SK-N-SH (cell line): ENCODE results near the gene ACSBG1. TPM values are rescaled to one million over a fixed set of nuclear protein-coding genes. Genes with fewer than 3 reads are reported as not detected.

Source experiments
- CTCF ChIA-PET: fragments of 300-600, 350-600 bp; formaldehyde crosslinking; extraction: SDS; loops from one replicate; lab custom pipeline; 2021; lab: Yijun Ruan, JAX
- POLR2A ChIA-PET: fragments of 350-600 bp; sonication (Branson Sonifier 250); formaldehyde crosslinking; extraction: SDS; loops from one replicate; lab custom pipeline; 2020; ENCODE audit warnings: antibody characterized with exemption, inconsistent platforms; lab: Yijun Ruan, JAX
- DNase-seq: peaks from one replicate; pipeline ENCODE4 v3.0.0; 2012
- H2AFZ ChIP-seq: fragments of 200-600 bp; sonication (generic); 2 replicates; pipeline ENCODE4 v1.8.1; 2016; ENCODE audit warnings: antibody characterized with exemption, mild to moderate bottlenecking, low read depth
- H3F3A ChIP-seq: fragments of 200-600 bp; sonication (generic); replicated peaks from 2 replicates; pipeline ENCODE3; 2016; ENCODE audit warnings: antibody characterized with exemption, mild to moderate bottlenecking; ENCODE audit not compliant: insufficient read depth
- H3K27ac ChIP-seq, 2 experiments: fragments of 200-500 bp in 1 of 2; fragments of 200-600 bp in 1 of 2; sonication (Bioruptor generic) in 1 of 2; sonication (generic), shearing (Covaris generic) in 1 of 2; 2 replicates each; pipeline versions ENCODE4 v1.5.1 to v1.6.1; 2014 to 2016; ENCODE audit warnings: low read depth in 2 of 2, inconsistent platforms in 1 of 2, low read length in 1 of 2, mild to moderate bottlenecking in 1 of 2, mixed read lengths in 1 of 2
- H3K27me3 ChIP-seq: fragments of 200-600 bp; sonication (generic), shearing (Covaris generic); 2 replicates; pipeline ENCODE4 v1.6.1; 2016; ENCODE audit warnings: mixed run types; ENCODE audit not compliant: insufficient read depth
- H3K36me3 ChIP-seq, 2 experiments: fragments of 200-500 bp in 1 of 2; fragments of 200-600 bp in 1 of 2; sonication (Bioruptor generic) in 1 of 2; sonication (generic) in 1 of 2; replicated peaks in 1 of 2; 2 replicates each; pipeline versions ENCODE3 to v1.5.1; 2014 to 2016; ENCODE audit warnings: low read length in 1 of 2, mild to moderate bottlenecking in 1 of 2; ENCODE audit not compliant: insufficient read depth in 2 of 2, control insufficient read depth in 1 of 2
- H3K4me1 ChIP-seq, 2 experiments: fragments of 200-500 bp in 1 of 2; fragments of 200-600 bp in 1 of 2; sonication (Bioruptor generic) in 1 of 2; sonication (generic), shearing (Covaris generic) in 1 of 2; 2 replicates each; pipeline versions ENCODE4 v1.5.1 to v1.6.1; 2014 to 2016; ENCODE audit warnings: low read depth in 1 of 2, low read length in 1 of 2, mixed run types in 1 of 2; ENCODE audit not compliant: insufficient read depth in 2 of 2, control insufficient read depth in 1 of 2
- H3K4me2 ChIP-seq: fragments of 200-600 bp; sonication (generic), shearing (Covaris generic); 2 replicates; pipeline ENCODE4 v1.6.1; 2017; ENCODE audit warnings: mixed run types
- H3K4me3 ChIP-seq, 2 experiments: fragments of 200-500 bp in 1 of 2; fragments of 200-600 bp in 1 of 2; sonication (Bioruptor generic) in 1 of 2; sonication (generic), shearing (Covaris generic) in 1 of 2; 2 replicates each; pipeline versions ENCODE4 v1.5.1 to v1.8.1; 2014 to 2016; ENCODE audit warnings: low read depth in 2 of 2, inconsistent platforms in 1 of 2, low read length in 1 of 2, mild to moderate bottlenecking in 1 of 2, mixed read lengths in 1 of 2, moderate library complexity in 1 of 2
- H3K79me2 ChIP-seq: fragments of 200-600 bp; sonication (generic); 2 replicates; pipeline ENCODE4 v1.8.1; 2017; ENCODE audit warnings: mild to moderate bottlenecking; ENCODE audit not compliant: insufficient read depth
- H3K9ac ChIP-seq: fragments of 200-600 bp; sonication (generic); 2 replicates; pipeline ENCODE4 v1.6.1; 2017; ENCODE audit warnings: mixed run types
- H3K9me2 ChIP-seq: fragments of 200-600 bp; sonication (generic); 2 replicates; pipeline ENCODE4 v1.6.1; 2017; ENCODE audit warnings: mixed run types
- H3K9me3 ChIP-seq: fragments of 200-600 bp; sonication (generic); 2 replicates; pipeline ENCODE4 v1.6.1; 2017; ENCODE audit warnings: mixed run types, mild to moderate bottlenecking, moderate library complexity
- H4K20me1 ChIP-seq: fragments of 200-600 bp; sonication (generic); 2 replicates; pipeline ENCODE4 v1.6.1; 2017; ENCODE audit warnings: mild to moderate bottlenecking, mixed run types; ENCODE audit not compliant: insufficient read depth
- CHD2 ChIP-seq: fragments of 150-350 bp; IDR thresholded peaks from 2 replicates; pipeline ENCODE4 v1.6.1; 2018; ENCODE audit warnings: low read length; ENCODE audit not compliant: partially characterized antibody
- ELF1 ChIP-seq: IDR thresholded peaks from 2 replicates; pipeline ENCODE4 v1.4.0; 2012
- EP300 ChIP-seq, 2 experiments: IDR thresholded peaks; 2 replicates each; pipeline versions ENCODE4 v1.4.0 to v1.6.1; 2012; ENCODE audit warnings: borderline replicate concordance in 1 of 2, low read depth in 1 of 2, low read length in 1 of 2
- JUND ChIP-seq: IDR thresholded peaks from 2 replicates; pipeline ENCODE4 v1.4.0; 2012
- MEF2A ChIP-seq: IDR thresholded peaks from 2 replicates; pipeline ENCODE4 v1.4.0; 2012; ENCODE audit warnings: low read depth, borderline replicate concordance
- MXI1 ChIP-seq: IDR thresholded peaks from 2 replicates; pipeline ENCODE4 v1.6.1; 2012; ENCODE audit warnings: mild to moderate bottlenecking, low read depth, low read length, improper control_type of control experiment
- NFIC ChIP-seq: IDR thresholded peaks from 2 replicates; pipeline ENCODE4 v1.4.0; 2012; ENCODE audit warnings: borderline replicate concordance
- RCOR1 ChIP-seq: fragments of 150-350 bp; IDR thresholded peaks from 2 replicates; pipeline ENCODE4 v1.6.1; 2017; ENCODE audit warnings: antibody characterized with exemption, low read length
- REST ChIP-seq: IDR thresholded peaks from 2 replicates; pipeline ENCODE4 v1.6.1; 2012; ENCODE audit warnings: mild to moderate bottlenecking, low read depth, low read length, moderate library complexity
- SIN3A ChIP-seq: IDR thresholded peaks from 2 replicates; pipeline ENCODE4 v1.6.1; 2012; ENCODE audit warnings: low read depth, mild to moderate bottlenecking, low read length, moderate library complexity, borderline replicate concordance
- TCF12 ChIP-seq: IDR thresholded peaks from 2 replicates; pipeline ENCODE4 v1.4.0; 2012
- TEAD4 ChIP-seq: IDR thresholded peaks from 2 replicates; pipeline ENCODE4 v1.4.0; 2012; ENCODE audit warnings: mild to moderate bottlenecking, borderline replicate concordance; ENCODE audit not compliant: insufficient read depth
- USF2 ChIP-seq: fragments of 150-350 bp; IDR thresholded peaks from 2 replicates; pipeline ENCODE4 v1.6.1; 2017; ENCODE audit warnings: antibody characterized with exemption, low read length, low read depth, borderline replicate concordance
- YY1 ChIP-seq: IDR thresholded peaks from 2 replicates; pipeline ENCODE4 v1.4.0; 2012; ENCODE audit warnings: low read depth, mild to moderate bottlenecking
- WGBS: methylation state at CpG from one replicate; pipeline ENCODE4 v1.1.6; 2017; ENCODE audit warnings: low lambda C conversion rate; 5-methylcytosine and 5-hydroxymethylcytosine counted together
- polyA plus RNA-seq, 3 experiments: library from polyadenylated mRNA; depleted of rRNA; stranded (reverse); fragments of >200 nt; gene quantifications; 2 replicates each; pipeline ENCODE4 v1.2.3, GENCODE V29; 2012
- TF ChIP-seq, protein P1 (sequence below): IDR thresholded peaks from 2 replicates; pipeline ENCODE4 v1.4.0; 2012; ENCODE audit warnings: low read depth
- TF ChIP-seq, protein P2 (sequence below): fragments of 150-350 bp; IDR thresholded peaks from 2 replicates; pipeline ENCODE4 v1.6.1; 2016; ENCODE audit warnings: mild to moderate bottlenecking, low read depth, low read length

ACSBG1 gene
- polyA plus RNA-seq, 1 of the 3 experiments (the other 2 are of a cell fraction), result under 0.01 TPM

DNA sequence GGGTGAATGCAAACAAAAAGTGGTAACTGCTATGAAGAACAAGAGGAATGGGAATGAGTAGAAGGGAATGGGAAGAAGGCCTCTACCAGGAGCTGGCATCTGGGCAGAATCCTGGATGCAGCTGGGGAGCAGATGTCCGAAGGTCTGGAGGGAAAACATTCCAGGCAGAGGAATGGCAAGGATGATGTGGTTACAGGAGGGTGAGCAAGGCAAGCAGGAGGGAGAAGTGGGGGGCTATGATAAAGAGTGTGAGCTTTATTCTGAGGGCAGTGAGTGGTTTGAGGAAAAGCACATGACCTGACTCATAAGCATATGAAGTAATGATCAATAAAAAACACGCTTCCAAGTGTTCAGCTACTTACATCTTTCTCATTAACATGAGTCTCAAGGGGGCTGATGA is 48.0 kb upstream of the ACSBG1 start:
- Histone ChIP-seq H3K27me3 (no peaks in the 10 kb centered on the region), H3K9me2 (no peaks in the 10 kb centered on the region), H3K9ac (no peak overlapping the region), H3K4me1 (peaks cover 0 to 12% of the 10 kb centered on the region in 2 experiments; a peak in 1 of 4 replicates), H3K36me3 (peaks cover 41 to 53% of the 10 kb centered on the region in 2 experiments), H3K27ac (no peak overlapping the region), H3F3A (peaks cover 21% of the 10 kb centered on the region), H4K20me1 (no peaks in the 10 kb centered on the region), H3K4me2 (no peak overlapping the region), H3K79me2 (no peaks in the 10 kb centered on the region), H2AFZ (no peak overlapping the region), H3K4me3 (no peak overlapping the region), H3K9me3 (no peaks in the 10 kb centered on the region)
- no peak for DNase-seq
- CTCF ChIA-PET, result interaction anchor here (1.2 to 2.5 kb wide), 6 partner anchors 9 to 323 kb away, joined by 3 to 10 read pairs (median 3); no protein-coding TSS in a partner anchor
- POLR2A ChIA-PET, result no interaction called here
- peak; percentile 73; the same call in 1 of the 2 replicates for TF ChIP-seq TCF12
- TF ChIP-seq CHD2, result no peak
- no peak for TF ChIP-seq YY1
- no peak for TF ChIP-seq ELF1
- TF ChIP-seq, protein P1, sequence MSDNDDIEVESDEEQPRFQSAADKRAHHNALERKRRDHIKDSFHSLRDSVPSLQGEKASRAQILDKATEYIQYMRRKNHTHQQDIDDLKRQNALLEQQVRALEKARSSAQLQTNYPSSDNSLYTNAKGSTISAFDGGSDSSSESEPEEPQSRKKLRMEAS, result no peak
- TF ChIP-seq NFIC, result no peak
- TF ChIP-seq REST, result no peak
- WGBS, result 90% methylated on average over 2 of the region's 2 CpGs

- Histone ChIP-seq H3K27ac (peak overlapping the region in 1 of 2 experiments; percentile 56; a peak in 2 of 4 replicates), H3K9me3 (no peaks in the 10 kb centered on the region), H4K20me1 (no peaks in the 10 kb centered on the region), H3F3A (peaks cover 21% of the 10 kb centered on the region), H2AFZ (no peak overlapping the region), H3K36me3 (peaks cover 28 to 34% of the 10 kb centered on the region in 2 experiments), H3K79me2 (no peaks in the 10 kb centered on the region), H3K4me1 (peaks cover 6 to 12% of the 10 kb centered on the region in 2 experiments; a peak in 2 of 4 replicates), H3K4me2 (peak overlapping the region; percentile 17; the same call in 1 of the 2 replicates), H3K9ac (no peak overlapping the region), H3K27me3 (no peaks in the 10 kb centered on the region), H3K9me2 (no peaks in the 10 kb centered on the region), H3K4me3 (no peak overlapping the region)
- ChIA-PET CTCF (interaction anchor here (0.6 to 1.6 kb wide), 3 partner anchors 102 to 172 kb away, joined by 3 to 5 read pairs (median 3); no protein-coding TSS in a partner anchor), POLR2A (no interaction called here)
- DNase-seq, result no peak
- 66% methylated on average over 13 of the region's 13 CpGs for WGBS
- TF ChIP-seq, protein P2, sequence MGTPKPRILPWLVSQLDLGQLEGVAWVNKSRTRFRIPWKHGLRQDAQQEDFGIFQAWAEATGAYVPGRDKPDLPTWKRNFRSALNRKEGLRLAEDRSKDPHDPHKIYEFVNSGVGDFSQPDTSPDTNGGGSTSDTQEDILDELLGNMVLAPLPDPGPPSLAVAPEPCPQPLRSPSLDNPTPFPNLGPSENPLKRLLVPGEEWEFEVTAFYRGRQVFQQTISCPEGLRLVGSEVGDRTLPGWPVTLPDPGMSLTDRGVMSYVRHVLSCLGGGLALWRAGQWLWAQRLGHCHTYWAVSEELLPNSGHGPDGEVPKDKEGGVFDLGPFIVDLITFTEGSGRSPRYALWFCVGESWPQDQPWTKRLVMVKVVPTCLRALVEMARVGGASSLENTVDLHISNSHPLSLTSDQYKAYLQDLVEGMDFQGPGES, result no peak
- TF ChIP-seq MEF2A (no peak), TCF12 (peak; percentile 50), TEAD4 (peak; percentile 11; the same call in 1 of the 2 replicates), SIN3A (no peak), USF2 (no peak), RCOR1 (no peak), EP300 (IDR thresholded peaks at IDR 0.05; ENCODE audit: borderline replicate concordance in 1 of 2, low read depth in 1 of 2, low read length in 1 of 2) (0 out of 4 replicates have a peak, but pooled peaks of 1 of the 2 experiments have one; percentile 30), MXI1 (no peak), NFIC (peak; percentile 44), REST (no peak), JUND (peak; percentile 61)
These were observed 46.1 kb upstream of the ACSBG1 start for GRCh38 chr15:78280319-78281072.
